COLO829 (cell line): ENCODE results near the gene IQCF5.
"Not testable (repeated sequence)": the region's sequence is repeated elsewhere in the genome, so short reads cannot be mapped to it uniquely, and the experiment has no call there.

ENCODE experiments used
- DNase-seq: peaks from one replicate; pipeline ENCODE4 v3.0.0; 2012; ENCODE audit warnings: low spot score

The IQCF5 gene

DNA sequence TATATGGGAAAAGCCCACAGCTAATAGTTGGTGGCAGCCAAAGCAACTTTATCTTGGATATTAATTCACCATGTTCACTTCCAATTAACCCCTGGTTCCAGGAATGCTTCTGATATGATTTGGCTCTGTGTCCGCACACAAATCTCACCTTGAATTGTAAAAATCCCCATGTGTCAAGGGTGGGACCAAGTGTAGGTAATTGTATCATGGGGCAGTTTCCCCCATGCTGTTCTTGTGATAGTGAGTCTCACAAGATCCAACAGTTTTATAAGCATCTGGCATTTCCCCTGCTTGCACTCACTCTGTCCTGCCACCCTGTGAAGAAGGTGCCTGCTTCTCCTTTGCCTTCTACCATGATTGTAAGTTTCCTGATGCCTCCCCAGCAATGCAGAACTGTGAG, 6.5 kb downstream of the IQCF5 start:
- DNase-seq = not testable (repeated sequence)

DNA sequence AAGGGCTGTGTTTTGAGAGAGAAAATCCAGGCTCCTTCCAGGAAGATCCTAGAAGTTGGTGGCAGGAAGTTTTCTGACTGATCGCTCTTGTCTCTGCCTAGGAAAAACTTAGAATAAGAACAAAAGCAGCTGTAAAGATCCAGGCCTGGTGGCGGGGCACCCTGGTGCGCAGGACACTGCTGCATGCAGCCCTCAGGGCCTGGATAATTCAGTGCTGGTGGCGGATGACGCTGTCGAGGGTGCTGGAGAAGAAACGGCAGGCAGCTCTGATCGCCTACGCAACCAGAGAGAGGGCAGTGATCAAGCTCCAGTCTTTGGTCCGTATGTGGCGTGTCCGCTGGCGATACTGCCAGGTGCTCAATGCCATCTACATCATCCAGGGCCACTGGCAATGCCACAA, 12.5 kb downstream of the IQCF5 start:
- DNase-seq = no peak

DNA sequence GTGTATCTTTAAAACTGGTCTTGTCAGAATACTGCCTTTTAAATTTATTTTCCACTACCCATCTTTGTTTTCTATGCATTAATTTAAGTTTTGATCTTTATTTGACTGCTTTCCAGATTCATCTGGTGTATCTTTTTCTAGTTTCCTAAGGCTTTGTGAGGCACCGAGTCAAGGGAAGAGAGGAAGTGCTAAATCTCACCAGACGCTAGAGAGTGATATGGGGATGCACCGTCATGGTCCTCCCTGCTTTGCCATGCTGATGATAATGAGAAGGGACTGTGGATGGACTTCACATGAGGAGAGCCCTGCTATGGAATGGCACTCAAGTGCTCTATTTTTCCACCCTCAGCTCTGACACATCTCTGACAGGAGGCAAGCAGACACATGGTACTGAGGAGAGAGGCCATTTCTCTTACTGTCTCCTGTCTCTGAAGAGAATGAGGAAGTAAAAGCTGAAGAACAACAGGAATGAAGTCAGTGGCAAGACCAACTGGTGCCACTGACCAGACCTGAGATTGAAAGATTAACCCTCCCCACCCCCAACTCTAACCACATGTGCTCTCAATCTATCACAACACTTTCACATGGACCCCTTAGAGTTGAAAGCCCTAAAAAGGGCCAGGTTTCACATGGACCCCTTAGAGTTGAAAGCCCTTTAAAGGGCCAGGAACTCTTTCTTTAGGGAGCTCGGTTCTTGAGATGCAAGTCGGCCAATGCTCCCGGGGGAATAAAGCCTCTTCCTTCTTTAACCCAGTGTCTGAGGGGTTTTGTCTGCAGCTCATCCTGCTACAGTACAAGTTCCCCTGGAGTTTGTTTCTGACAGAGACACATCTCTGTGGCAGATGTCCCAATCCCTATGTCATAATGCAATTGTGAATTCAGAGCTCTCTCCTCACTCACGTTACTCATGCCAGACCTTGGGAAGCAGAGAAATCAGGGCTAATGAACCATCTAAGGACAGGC, 14.4 kb downstream of the IQCF5 start, which contains the start of gene IQCF2:
Gene IQCF2, plus strand, starts transcription at position 913 of the 963 bp plus-strand sequence. CDS start 52 bp downstream, outside the sequence.
- no peak for DNase-seq

DNA sequence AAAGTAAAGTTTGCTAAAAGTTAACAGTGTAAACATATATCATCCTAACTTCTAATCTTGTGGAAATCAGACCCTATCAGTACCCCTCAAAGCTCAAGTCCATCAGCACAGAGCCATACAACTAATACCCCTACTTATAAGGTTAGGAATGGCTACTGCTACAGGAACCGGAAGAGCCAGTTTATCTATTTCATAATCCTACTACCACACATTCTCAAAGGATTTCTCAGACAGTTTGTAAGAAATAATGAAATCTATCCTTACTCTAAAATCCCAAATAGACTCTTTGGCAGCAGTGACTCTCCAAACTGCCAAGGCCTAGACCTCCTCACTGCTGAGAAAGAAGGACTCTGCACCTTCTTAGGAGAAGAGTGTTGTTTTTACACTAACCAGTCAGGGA, 20.0 kb downstream of the IQCF5 start:
- DNase-seq = not testable (repeated sequence)

DNA sequence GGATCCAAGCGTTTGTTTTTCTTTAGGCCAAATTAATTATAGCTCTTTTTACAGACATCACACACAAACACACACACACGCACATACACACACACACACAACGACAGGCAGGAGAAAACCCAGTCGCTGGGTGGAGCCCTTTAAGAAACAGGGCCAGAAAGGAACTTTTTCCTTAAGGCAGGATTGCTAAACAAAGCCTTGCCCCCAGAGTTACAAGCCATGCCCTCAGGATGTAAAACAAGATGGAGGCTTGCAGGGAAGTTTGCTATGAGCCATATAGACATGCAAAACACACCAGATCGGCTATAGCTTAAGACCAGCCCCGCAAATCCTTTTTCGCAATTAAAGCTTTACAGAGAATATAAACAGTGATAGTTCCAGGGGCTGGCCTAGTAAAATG, 30.3 kb downstream of the IQCF5 start:
- no peak for DNase-seq

DNA sequence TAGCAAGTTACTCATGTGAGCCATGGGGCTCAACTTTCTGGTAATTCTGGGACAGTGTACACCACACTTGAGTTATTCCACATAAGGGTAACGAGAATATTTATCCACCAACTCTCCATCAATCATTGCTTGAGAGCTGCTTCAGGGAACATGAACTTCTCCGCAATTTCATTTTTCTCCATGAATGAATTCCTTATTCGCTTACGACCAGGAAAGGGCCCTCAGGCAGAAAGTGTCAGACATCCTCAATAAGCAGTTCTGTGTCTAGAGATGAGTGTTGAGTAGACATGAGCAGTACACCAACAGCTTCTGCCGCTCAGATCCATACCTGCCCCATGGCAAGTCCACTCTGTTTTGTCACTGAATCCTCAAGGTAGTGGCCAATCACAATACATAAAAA, 38.8 kb downstream of the IQCF5 start:
- peak; percentile 82 for DNase-seq

DNA sequence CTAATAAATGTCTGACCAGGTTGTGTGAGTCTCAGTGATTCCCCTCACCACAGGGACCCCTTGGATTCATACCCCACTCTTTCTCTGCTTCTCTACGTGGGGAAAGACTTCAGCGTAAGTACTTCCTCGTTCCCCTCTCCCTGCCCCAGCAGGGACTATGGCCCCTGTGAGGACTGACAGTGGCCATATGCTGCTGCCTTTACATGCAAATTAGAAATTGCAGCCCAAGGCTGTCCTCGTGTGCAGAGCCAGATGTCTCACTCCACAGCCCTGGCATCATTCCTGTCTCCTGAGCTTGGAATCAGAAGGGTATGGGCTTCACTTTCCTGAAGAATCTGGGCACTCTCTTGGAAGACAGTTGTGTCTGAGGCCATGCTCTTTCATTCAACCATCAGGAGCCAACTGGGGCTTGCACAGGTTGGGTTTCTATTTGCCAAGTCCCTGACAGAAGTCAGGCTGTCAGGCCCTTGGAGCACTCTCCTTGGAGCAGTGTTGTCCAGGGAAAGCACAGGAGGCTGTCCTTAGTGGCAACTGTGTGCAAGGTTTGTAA, 44.5 kb downstream of the IQCF5 start:
- no peak for DNase-seq

DNA sequence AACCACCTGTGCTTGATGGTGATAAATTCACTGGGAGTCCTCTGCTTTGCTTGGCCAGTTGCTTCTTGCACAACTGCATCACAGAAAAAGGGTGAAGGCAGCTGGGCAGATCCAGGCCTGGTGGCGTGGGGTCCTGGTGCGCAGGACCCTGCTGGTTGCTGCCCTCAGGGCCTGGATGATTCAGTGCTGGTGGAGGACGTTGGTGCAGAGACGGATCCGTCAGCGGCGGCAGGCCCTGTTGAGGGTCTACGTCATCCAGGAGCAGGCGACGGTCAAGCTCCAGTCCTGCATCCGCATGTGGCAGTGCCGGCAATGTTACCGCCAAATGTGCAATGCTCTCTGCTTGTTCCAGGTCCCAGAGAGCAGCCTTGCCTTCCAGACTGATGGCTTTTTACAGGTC, 45.1 kb downstream of the IQCF5 start:
- DNase-seq = no peak

DNA sequence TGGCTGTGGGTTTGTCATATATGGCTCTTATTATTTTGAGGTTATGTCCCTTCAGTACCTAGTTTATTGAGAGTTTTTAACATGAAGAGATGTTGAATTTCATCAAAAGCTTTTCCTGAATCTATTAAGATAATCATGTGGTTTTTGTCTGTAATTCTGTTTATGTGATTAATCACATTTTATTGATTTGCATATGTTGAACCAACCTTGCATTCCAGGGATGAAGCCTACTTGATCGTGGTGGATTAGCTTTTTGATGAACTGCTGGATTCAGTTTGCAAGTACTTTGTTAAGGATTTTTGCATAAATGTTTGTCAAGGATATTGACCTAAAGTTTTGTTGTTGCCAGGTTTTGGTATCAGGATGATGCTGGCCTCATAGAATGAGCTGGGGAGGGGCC, 47.1 kb downstream of the IQCF5 start:
- DNase-seq = no peak
